ENCODE data around the gene CADPS2.

DNA sequence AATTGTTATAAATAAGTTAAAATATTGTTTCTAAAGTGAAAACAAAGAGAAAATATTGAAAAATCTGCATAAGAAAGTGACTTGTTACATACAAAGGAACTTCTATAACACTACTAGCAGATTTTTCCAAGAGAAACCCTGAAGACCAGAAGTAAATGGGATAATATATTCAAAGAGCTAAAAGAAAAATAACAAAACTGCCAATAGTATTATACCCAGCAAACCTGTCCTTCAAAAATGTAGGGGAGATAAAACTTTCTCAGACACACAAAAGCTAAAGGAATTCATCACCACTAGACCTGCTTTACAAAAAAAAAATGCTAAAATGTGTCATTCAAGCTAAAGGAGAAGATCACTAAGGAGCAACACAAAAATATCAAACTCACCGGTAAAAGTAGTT is 17.0 kb downstream of the CADPS2 start:
- TF ChIP-seq POLR2A (IDR thresholded peaks at IDR 0.05; ENCODE audit: low read depth, low read length) (no peak), CTCF (conservative IDR thresholded peaks at IDR 0.05; ENCODE audit: low read depth, low read length) (no peak)
